NCI-H2227 (cell line): Measurements from ENCODE around the gene EYA3.
"Not testable (repeated sequence)": the region's sequence is repeated elsewhere in the genome, so short reads cannot be mapped to it uniquely, and the experiment has no call there.

ENCODE experiments used
- DNase-seq: peaks from one replicate; lab custom pipeline; 2025; ENCODE audit not compliant: unreplicated experiment; lab: John Stamatoyannopoulos, UW

Gene EYA3

DNA sequence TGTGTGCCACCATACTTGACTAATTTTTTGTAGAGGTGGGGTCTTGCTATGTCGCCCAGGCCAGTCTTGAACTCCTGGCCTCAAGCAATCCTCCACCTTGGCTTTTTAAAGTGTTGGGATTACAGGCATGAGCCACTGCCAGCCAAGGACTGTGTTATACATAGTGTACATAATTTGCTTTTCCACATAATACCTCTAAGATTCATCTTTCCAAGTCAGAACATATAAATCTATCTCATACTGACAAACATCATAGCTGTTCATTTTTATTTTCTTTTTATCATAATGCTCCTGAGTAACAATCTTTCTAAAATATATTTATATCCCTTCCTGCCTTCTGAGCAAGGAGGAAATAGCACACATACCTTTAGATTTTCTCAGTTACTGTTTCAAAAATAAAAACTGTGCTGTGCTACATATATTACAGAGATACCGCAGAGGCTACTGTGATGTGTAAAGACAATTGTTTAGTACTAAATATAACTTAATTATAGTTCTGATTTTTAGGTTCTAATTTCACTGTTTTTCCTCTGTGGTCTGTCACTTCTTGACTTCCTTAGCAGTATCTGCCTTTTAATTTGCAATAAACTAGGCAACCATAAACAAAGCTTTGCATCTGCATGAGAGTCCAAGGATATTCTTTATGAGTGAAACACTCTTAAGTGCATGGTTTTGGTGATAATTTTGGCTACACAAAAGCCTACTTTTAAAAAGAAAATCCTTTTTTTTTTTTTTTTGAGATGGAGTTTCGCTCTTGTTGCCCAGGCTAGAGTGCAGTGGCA, 59.3 kb downstream of the EYA3 start:
- no peak for DNase-seq

DNA sequence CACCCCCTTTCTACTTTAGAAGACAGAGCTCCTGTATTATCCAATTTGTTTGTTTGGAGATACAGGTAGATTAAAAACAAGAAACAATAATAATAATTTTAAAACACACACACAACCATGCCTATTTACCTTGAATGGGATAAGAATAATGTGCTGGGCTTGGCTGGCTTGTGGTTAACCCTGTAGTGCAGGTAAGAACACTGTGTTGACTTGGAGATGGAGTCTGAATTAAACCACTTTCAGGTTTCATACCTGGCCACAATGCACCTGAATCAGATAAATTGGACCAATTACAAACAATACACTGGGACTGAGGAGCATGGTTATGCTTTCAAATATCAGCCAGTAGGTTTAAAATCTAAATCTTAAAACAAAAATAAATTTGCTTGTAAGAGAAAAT, 60.8 kb downstream of the EYA3 start:
- DNase-seq: no peak

DNA sequence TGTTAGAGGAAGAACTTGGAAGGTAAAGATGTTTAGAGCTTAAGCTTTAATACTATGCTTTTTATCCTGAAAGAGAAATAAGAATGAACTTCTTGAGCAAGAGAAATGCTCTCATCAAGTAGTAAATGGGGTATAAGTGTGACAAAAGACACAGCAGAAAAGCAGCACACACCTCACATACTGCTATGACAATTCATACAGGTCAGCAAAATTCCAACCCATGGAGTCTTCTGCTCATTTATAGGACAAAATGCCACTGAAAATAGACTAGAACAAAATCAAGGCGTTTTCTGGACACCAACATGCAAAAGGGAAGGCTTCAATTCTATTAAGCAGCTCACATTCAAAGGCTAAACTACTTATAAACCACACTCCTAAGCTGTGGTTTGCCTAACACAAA, 61.2 kb downstream of the EYA3 start:
- DNase-seq: no peak

DNA sequence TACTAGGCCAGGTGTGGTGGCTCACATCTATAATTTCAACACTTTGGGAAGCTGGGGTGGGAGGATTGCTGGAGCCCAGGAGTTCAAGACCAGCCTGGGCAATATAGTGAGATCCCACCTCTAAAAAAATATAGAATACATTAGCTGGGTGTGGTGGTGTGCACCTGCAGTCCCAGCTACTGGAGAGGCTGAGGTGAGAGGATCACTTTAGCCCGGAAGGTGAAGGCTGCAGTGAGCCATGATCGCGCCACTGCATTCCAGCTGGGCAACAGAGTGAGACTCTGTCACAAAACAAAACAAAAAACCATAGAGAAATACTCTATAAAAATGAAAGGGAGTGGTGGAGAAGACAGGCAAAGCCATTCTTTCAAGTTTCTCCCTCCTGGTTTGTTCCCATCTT, 62.1 kb downstream of the EYA3 start:
- DNase-seq: no peak

DNA sequence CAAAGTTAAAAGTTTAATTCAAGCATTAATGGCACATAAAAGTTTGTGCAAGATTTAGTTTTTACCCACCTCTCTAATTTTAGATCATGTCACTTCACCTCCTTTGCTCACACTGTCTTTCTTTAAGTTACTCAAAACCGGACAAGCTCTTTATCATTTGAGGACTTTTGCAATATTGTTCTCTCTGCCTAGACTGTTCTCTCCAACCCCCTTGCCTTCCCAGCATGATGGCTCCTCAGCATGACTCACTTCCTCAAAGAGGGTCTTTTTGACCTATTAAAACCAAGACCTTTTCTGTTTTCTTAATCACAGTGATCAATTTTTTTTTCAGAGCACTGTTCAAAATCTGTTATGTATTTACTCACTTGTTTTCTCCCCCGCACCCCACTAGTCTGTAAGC, 67.3 kb downstream of the EYA3 start:
- no peak for DNase-seq

DNA sequence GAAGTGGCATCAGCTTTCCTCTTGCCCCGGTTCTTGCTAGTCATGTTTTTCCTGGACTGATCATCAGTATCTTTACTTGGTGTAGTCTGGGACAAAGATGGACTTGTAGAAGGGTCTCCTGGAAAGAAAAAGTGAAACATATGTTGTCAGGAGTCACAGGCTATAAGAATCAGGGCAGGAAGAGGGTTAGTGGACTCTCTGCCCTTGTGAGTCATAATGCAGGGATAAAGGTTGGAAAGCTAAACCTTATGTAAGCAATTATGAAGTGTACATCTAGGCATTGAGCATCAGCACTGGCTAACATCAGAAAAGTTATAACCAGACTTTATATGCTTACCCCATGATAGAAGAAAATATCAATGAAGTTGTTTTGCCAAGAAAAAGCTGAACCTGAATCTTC, 77.4 kb downstream of the EYA3 start:
- DNase-seq: no peak

DNA sequence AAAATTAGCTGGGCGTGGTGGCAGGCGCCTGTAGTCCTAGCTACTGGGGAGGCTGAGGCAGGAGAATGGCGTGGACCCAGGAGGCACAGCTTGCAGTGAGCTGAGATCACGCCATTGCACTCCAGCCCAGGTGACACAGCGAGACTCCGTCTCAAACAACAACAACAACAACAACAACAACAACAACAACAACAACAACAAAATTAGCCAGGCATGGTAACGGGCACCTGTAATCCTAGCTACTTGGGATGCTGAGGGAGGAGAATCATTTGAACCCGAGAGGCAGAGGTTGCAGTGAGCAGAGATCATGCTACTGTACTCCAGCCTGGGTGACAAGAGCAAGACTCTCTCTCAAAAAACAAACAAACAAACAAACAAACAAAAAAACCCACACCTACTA, 85.3 kb downstream of the EYA3 start:
- not testable (repeated sequence) for DNase-seq

DNA sequence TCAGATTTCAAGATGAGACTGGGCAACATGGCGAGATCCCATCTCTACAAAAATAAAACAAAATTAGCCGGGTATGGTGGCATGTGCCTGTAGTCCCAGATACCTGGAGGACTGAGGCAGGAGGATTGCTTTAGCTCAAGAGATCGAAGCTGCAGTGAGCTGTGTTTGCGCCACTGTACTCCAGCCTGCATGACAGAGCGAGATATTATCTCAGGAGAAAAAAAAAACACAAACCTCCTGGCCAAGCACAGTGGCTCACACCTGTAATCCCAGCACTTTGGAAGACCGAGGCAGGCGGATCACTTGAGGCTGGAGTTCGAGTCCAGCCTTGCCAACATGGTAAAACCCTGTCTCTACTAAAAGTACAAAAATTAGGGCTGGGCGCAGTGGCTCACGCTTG, 85.8 kb downstream of the EYA3 start:
- no peak for DNase-seq

DNA sequence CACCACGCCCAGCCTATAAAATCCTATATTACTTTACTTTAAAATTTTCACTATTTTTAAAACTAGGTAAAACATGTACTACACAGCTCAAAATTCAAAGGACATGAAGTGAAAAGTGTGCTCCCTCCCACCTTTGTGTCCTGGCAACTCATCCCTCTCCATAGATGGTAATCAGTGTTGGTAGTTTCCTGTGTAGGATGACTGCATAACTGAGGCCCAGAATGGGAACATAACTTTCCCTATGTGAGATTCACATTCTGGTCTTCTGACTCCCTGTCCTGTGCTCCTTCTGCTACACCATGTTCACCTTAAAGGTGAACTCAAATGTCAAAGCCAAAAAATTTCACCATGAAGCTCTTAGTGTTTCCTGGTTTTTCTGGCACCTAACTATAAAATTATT, 89.4 kb downstream of the EYA3 start:
- DNase-seq: no peak

DNA sequence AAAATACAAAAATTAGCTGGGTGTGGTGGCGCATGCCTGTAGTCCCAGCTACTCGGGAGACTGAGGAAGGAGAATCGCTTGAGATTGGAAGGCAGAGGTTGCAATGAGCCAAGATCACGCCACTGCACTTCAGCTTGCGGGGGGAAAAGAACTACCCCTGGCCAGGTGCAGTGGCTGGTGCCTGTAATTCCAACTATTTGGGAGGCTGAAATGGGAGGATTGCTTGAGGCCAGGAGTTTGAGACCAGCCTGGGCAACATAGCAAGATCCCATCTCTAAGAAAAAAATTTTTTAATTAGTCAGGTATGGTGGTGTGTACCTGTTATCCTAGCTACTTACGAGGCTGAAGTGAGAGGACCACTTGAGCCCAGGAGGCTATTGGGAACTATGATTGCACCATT, 93.9 kb downstream of the EYA3 start:
- not testable (repeated sequence) for DNase-seq

DNA sequence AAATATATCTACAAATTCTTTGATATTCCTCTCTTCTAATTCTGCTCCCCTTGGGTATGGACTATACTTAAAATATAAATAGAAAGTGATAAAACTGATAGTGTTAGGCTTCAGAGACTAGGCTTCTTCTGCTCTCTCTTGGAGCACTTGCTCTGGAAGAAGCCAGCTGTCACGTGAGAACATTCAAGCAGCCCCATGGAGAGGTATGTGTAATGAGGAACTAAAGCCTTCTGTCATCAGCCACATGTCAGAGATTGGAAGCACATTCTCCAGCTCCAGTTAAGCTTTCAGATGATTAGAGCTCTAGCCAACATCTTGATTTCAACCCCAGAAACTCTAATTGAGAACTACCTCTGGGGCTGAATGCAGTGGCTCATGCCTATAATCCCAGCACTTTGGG, 94.3 kb downstream of the EYA3 start:
- no peak for DNase-seq

DNA sequence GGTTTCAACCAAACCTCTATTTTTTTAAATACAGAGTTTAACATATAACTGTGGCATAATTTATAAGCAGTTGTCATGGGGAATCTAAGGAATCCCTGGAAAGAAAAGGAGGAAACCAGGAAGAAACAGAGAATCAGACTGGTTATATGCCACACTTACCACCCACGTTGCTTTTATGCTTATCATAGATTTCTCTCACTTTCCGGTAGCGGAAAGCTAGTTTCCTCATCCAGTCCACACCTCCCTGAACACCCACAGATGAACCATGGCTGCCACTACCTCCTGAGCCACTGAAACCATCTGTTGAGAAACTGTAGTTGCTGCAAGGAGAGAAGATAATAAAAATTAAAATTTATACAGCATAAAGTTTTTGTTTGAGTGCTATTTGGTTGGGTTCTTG, 95.2 kb downstream of the EYA3 start:
- DNase-seq: no peak

DNA sequence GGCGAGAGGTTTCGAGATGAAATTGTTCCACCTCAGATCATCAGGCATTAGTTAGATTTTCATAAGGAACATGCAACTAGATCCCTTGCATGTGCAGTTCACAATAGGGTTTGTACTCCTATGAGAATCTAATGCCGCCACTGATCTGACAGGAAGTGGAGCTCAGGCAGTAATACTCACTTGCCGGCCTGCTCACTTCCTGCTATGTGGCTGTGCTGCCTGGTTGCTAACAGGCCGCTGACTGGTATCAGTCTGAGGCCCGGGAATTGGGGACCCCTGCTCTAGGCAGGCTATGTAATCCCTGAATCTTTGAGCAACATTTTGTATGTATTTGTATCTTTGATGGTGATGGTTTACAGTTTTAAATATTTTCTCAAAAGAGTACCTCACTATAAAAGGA, 96.1 kb downstream of the EYA3 start:
- no peak for DNase-seq

DNA sequence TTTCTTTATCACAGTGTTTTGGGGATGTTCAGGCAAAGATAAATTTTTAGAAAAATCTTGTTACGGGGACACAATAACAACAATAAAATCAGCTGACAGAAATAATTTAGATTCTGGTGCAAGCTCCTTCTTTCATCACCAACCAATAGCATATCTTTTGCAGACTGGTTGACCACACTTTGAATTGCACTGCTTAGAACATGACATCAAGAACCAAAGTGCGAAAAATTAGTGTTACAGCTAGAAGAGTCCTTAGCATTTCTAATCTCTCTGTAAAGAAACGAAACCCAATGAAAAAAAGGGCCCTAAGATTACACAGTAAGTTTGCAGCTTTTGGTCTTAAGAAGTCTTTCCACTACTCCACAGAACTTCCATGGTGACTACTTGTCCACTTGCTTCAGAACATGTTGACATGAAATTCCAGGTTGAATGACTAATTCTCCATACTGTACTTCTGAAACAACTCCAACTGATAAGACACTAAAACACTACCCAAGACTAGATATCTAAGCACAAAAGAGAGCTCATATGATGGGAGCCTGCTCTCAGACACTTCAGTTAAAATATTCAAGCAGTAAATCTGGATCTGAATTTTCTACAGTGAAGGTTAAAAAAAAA, 97.4 kb downstream of the EYA3 start:
- no peak for DNase-seq

DNA sequence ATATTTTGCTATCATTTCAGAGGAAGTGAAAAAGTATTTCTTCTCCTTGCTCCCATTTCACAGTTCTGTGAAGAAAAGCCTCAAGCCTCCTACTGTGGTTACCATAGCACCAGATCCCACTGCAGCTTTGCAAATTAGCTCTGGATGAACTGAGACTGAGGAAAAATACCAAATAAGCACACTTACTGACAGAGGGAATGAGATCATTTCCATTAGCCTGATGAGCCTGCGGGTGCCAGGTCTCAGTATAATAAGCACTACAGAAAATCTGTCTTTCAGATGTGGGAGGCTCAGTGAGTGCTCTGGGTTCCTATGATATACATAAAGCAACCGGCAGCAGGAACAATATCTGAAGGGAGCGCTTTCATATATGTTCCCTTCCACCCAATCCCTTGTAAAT, 107.3 kb downstream of the EYA3 start:
- DNase-seq: peak; percentile 18

DNA sequence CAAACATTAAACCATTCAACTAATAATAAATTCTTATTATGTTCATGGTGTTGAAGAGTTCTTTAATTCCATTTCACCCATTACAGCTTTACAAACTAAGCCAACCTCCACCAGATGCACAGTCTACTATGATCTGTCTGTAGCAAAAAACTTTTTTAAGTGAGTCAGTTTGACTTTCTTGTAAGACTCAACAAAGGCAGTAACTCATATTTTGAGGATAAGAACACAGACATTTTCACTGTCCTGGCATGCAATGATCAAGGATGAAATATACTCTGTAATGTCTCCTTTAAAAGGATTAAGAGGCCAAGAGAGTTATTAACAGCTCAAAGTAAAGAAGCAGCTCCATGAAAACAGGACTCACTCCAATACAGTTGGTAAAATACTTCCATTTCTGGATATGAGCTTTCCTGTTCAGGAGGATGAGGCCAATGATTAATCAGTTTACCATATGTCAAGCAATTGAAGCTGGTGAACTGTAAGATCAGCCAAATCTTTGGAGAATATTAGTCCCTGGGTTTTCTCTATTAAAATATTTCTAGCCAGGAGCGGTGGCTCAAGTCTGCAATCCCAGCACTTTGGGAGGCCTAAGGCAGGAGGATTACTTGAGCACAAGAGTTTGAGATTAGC, 108.1 kb downstream of the EYA3 start:
- no peak for DNase-seq

DNA sequence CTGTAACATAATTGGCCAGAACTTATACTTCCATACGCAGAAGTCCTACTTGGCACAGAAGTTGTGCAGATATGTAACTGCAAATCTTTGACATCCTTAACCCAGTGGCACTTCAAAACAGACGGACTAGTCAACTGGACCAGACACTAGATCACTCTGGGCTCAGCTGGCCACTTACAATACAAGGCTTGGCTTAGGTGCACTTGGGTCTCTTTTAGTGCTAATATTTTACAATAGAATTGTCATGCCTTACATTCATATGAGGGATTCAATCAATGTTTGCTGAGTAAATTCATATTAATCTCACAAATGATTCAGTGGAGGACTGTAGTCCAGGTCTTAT, 108.6 kb downstream of the EYA3 start:
- DNase-seq: no peak

DNA sequence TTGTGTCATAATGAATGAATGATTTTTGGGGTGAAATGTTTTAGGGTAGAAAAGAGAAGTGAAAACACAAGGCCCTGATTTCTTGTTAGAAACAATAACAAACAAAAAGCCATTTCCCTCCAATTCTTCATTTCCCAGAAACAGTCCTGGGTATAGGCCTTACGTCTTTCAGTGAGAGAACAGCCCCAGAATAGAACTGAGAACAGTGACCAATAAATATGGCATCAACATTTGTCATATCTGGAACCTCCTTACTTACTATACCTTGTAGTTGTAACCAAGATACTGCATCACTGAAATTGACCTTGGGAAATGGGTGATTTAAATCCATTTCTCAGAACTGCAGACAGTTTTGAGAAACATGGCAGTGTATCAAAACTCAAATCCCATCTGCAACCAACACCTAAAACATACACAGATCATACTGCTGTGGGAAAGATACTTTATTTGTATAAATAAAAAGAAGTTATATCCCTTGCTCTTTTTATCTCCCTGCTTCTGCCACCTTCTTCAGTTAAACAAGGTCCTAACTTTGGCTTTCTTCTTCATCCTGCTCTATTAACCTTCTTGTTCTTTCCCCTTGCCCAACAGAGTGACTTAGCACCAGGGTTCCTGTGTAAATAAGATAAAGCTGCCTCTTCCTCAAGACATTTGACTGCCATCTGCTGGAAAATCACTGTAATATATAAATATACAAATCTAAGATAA, 109.1 kb downstream of the EYA3 start:
- peak; percentile 63 for DNase-seq

DNA sequence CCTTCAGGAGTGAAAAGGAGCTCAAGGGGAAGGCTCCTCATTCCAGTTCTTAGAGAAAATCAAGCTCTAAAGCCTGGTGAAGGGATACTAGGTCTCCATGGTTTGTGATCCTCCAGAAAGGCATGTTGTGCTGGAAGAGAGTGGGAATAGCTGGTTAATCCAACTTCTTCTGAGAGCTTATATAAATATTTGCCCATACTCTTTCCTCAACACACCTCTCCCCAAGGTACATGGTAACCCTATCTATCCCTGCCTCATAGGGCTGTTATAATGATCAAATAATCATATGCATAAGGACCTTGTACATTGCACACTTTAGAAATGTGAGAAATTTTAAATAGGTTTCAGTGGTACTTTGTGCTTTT, 114.0 kb downstream of the EYA3 start:
- no peak for DNase-seq

DNA sequence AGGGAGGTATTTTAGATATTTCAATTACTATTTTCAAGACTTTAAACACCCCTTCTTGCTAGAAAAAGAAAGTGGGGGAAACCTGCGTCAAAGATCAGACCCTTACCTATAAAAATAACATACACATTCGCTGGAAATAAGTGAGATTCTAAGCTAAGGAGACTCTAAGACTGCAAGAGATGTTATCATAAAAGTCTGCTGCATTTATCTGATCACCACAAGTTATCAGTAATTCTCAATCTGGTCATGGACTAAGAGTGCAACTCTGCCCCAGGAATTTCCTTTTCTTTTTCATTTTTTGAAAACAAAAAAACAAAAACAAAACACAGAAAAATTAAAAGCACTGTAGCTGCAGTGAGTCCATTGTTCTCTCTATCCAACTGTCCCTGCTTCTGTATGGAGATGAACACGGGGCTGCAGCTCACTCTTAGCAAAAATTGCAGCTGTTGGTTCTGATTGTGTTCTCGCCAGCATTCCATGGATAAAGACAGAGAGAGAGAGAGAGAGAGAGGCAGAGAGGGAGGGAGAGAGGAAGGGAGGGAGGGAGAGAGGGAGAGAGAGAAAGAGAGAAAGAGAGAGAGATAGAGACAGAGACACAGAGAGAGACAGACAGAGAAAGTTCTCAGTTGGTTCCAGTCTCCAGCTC, 114.5 kb downstream of the EYA3 start:
- no peak for DNase-seq

DNA sequence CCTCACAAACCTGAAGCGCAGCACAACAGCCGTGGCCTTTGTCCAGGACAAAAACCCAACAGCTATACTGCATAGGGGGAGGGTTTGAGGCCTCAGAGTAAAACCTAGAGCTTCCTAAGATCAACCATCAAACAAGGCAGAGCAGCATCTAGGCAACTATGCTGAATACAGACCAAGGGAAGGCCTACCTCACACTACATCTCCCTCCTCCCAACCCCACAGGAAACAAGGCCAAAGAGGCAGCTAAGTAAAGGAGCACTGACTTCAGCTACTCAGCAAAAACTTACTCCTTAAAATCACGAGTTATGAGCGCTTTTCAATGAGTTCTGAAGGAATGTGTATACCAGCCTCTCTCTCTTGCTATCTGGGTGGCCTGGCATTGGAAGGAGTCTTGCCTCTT, 116.3 kb downstream of the EYA3 start:
- peak; percentile 76 for DNase-seq

DNA sequence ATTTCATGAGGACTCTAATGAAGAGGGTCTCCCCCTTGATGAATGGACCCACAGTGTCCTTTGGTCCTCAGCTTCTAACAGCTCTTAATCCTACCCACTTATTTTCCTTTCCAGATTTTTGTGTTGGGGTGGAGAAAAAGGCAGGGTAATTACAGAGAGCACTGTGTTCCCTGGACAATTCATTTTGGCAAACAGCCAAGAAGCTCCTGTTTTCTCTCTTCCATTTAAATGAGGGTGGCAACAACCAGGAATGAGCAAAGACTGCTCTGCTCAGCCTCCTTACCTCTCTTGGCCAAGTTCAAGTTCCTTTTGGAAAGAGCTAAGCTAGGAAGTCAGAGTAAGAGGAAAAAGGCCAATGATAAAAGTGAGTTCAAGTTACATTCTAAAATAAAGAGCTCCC, 116.7 kb downstream of the EYA3 start:
- peak; percentile 97 for DNase-seq
